UCSD-AML1 (cell line): ENCODE results near the gene FRAT1.
"Not testable (repeated sequence)": the region's sequence is repeated elsewhere in the genome, so short reads cannot be mapped to it uniquely, and the experiment has no call there.

Source experiments
- DNase-seq: peaks from one replicate; lab custom pipeline; 2025; ENCODE audit not compliant: unreplicated experiment; lab: John Stamatoyannopoulos, UW

Gene FRAT1

DNA sequence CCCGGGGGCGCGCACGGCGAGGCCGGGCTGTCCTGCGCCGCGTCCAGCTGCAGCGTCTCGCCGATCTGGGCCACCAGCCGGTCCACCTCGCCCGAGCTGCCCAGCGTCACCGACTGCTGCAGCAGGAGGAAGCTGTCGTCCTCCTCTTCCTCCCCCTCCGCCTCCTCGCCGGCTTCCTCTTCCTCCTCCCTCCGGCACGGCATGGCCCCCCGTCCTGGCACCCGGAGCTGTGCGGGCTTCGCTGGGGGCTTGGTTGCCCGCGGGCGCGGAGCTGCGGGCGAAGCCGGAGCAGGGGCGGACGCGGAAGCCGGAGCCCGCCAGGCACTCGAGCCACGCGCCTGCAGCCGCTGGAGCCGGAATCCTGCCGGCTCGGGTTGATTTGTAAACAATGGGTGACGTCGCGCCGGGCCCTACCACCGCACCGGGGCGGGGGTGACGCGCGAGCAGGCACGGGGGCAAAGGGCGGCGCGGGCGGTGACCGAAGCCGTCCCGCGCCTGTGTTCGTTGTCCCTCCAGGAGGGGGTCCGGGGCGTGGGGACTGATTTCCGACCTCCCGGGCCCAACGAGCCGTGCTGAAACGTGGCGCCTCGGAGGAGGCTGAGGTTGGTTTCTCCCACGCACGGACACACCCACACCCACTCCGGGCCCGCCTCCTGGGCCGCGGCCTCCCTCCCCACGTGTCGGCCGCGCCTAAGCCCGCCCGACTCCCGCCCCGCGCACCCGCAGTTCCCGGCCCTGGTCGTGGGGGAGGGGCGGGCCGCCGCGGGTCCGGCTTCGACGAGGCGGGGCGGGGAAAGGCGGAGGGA, 15.5 kb downstream of the FRAT1 start, which contains the start of gene FRAT2:
Gene FRAT2 (minus strand): TSS at position 360 of the 806 bp plus-strand sequence. CDS start 157 bp downstream, at position 203.
- DNase-seq = peak; percentile 92

GRCh38 chr10:97335188-97335619, 16.1 kb downstream of the FRAT1 start:
- no peak for DNase-seq

DNA sequence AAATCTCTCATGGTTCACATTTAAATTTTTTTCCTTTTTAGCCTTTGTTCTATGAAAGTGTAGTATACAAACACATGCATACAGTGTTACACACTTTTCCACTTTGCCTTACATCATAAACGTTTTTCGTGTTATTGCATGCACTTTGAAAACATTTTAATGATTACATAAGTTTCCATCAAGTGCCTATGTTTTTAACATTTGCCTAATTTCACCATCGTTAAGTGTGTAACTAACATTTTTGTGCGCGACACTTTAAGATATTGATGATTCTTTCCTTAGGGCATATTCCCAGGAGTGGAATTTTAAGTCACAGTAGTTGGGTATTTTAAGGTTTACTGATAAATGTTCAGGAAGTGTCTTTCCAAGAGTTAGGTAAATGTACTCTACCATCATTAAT, 16.9 kb downstream of the FRAT1 start:
- no peak for DNase-seq

DNA sequence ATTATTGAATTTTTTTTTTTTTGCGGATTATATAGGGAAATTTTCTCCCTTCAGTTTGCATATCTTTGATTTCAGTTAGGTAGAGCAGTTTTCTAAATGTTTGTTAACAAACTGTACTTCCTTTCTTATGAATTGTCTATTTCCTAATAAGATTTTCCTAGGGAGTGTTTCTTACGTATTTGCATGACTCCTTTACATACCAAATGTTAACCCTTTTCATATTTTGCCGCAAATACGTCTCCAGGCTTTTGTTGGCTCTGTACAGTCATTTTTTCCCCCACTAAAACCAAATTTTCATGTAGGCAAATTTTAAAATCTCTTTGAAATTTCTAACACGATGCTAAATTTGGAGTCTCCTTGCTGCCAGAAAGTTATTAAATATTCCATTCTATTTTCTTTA, 17.4 kb downstream of the FRAT1 start:
- DNase-seq = no peak

DNA sequence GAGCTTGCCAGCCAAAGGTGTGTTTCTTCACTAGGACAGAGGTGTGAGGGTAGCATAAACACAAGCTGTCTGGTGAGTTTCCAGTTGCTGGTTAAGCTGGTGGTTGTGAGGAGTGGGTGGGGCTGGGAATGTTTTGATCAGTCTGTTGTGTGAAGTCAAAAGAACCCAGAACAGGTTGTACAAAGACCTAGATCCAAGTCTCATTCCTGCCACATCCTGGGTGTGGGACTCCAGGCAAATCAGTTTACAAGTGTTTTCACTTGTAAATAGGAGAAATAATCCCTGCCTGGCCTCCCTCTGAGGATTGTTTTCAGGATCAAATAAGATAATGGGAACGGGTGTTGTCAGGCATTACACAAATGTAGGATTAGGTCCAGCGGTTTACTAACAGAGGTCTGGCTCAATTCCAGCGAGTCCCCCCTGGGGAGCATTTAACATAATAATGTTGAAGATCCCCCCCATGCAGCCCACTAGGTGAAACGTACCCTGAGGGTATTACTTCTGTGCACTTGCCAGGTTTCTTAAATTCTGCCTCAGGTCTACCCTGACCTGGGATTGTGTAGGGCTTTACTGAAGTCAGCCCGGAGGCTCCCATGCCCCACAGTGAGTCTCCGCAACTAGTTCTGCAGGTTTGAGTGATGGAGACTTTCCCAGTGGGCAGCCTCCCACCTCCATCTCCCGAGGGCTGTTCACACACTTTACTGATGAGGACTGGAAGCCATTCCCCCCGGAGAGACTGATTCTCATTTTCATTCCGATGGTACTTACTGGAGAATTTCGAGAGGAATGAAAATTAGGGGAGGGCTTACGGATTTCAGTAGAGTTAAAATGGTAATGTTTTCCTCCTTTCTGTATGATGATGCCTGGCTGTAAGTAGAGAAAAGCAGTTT, 18.1 kb downstream of the FRAT1 start:
- no peak for DNase-seq

DNA sequence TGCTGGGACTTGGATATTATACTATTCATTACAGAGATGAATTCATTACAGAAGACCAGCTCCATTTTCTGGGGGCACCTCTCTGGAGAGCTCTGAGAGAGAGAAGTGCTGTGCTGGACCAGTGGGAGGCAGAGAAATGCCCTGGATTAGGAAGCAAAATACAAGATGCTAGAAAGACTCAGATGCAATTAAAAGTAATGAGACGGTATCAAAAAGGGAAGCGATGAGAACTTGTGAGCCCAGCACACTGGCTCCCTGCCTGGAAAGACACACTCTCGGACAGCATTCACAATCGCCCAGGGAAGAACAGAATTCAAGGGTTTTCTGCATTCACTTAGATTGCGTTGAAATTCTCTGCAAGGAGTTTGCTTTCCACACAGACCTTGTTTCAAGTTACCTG, 19.0 kb downstream of the FRAT1 start:
- DNase-seq = no peak

DNA sequence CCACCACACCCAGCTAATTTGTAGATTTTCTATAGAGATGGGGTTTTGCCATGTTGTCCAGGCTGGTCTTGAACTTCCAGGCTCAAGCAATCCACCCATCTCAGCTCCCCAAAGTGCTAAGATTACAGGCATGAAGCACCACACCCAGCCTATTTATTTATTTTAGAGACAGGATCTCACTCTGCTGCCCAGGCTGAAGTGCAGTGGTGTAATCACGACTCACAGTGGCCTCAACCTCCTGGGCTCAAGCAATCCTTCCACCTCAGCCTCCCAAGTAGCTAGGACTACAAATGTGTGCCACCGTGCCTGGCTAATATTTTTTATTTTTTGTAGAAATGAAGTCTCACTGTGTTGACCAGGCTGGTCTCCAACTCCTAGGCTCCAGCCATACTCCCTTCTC, 22.3 kb downstream of the FRAT1 start:
- DNase-seq = no peak

GRCh38 chr10:97343664-97344063, 24.6 kb downstream of the FRAT1 start:
- not testable (repeated sequence) for DNase-seq

DNA sequence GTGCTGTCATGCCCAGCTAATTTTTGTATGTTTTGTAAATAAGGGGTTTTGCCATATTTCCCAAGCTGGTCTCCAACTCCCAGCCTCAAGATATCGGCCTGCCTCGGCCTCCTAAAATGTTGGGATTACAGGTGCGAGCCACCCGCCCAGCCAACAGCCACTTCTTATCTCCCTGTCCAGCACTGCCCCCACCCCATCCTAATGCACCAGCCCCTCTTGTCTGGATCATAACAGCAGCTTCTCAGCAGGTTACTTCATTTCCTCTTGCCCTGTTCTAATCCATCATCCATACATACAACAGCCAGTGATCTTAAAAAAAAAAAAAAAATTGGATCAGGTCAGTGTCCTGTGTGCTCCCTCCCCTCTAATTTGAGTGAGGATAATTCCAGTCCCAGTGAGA, 28.2 kb downstream of the FRAT1 start:
- no peak for DNase-seq

DNA sequence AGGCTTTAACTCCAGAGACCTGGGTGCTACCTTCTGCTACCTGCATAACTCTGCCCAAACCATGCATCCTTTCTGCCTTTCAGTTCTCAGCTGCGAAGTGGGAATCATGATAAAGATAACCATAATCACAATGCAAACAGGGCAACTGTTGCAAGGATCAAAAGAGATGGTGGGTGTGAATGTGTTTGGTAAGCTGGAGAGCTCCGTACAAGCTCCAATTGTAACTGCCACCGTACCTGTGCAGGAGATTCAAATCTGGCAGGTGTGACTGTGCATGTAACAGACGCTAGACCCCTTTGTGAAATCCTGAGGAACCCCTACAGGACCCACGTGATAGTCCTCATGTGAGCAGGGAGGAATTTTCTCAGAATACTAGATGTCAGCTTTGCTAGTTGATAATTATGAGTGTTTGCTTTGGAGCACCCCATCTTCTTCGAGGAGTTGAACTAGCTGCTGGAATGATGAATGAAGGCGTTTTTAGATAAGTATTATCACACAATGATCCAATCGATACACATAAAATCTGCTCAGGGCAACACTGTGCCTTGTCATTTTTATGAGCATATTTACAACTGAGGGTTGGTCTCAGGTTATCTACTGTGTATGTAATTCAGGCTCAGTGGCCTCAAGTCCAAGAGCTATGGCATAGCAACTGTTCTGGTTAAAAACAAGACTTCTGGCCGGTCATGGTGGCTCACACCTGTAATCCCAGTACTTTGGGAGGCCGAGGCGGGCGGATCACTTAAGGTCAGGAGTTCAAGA, 30.9 kb downstream of the FRAT1 start:
- no peak for DNase-seq

- DNase-seq = no peak
These were observed 34.9 kb downstream of the FRAT1 start for GRCh38 chr10:97353945-97354344.

GRCh38 chr10:97355571-97355975, 36.5 kb downstream of the FRAT1 start:
- peak; percentile 39 for DNase-seq

DNA sequence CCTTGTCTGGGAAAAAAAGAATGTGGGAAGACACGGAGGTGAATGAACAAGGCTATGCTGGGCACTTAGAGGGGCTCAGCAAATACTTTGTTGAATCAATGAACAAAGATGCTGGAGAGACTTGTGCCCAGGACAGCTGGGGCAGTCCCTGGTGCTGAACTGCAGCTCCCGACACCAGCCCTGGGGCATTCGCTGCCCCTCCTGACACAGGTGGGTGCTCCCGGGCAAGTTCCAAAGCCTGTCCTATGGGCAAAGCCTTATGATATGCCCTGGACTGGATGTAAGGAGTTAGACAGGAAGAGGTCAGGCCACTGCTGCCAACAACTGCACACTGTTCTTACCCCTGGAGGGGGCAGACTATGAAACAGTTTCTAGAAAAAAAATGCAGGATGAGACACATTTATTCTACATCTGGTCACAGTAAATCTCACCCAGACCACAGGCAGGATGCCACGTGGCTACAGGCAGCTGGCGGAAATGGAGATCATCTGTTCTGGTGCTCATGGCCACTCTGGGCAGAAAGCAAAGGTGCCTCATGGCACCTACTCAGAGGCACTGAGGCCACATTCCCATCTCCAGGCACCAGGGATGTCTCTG, 37.3 kb downstream of the FRAT1 start:
- DNase-seq = peak; percentile 48

DNA sequence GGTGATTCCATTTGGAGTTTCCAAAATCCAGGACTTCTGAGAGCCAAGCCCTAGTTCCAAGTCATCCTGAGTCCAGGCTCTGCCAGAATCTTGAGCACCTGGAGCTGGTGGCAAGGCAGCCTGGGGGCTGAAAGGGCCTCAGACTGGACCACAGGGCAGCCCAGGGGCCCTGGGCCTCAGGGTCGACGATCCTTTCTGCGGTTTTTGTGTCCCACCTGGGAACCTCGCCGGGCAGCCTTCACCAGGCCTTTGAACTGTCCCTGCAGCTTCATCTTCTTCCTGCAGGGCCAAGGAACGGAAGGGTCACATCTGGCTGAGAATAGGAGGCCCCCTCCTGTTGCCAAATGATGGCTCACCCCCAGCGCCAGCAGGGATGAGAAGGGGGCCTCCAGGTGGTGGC, 37.8 kb downstream of the FRAT1 start:
- DNase-seq = no peak

DNA sequence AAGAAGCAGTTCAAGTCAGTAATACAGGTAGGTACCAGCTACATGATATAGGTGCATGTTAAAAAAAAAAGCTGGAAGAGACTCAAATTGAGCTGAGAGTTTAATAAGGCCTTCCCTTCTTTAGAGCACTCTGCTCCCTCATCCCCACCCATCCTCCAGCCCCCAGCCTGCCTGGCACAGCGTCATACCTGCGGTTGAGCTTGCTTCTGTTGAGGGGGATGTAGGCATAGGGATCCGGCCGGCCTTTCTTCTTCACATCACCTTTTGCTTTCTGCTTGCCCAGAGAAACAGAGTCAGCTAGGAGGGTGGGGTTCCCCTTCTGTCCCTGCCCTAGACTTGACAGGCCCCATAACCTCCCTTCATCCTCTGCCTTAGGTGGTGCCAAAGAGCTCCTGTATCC, 39.3 kb downstream of the FRAT1 start:
- DNase-seq = no peak

DNA sequence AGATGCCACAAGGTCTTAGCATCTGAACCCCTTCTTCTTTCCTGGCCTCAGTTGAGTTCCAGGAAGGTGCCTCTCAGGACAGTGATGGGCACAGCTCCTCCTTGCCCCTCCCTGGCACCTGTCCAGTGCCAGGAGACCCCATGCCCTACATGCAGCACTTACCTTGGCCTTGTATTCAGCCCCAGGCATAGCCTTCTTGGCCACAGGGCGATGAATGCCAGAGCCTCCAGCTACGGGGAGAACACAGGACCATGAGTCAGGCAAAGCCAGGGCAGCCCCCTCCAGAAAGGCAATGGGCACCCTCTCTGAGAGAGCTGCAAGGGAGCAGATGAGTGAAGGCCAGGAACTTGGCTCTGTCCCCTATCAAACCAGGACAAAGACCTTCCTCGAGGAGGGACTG, 39.7 kb downstream of the FRAT1 start:
- no peak for DNase-seq

GRCh38 chr10:97360705-97361536, 41.9 kb downstream of the FRAT1 start:
- DNase-seq = no peak

- DNase-seq = no peak
These were observed 42.4 kb downstream of the FRAT1 start for GRCh38 chr10:97361537-97361901.

GRCh38 chr10:97362310-97363033, 43.4 kb downstream of the FRAT1 start:
- no peak for DNase-seq
